Measurements from ENCODE around the gene AFDN. TPM values are rescaled to one million over a fixed set of nuclear protein-coding genes. Genes with fewer than 3 reads are reported as not detected.
A peak's percentile ranks its signal among the peaks of the same experiment; 100 is the strongest.

The AFDN gene, protein sequence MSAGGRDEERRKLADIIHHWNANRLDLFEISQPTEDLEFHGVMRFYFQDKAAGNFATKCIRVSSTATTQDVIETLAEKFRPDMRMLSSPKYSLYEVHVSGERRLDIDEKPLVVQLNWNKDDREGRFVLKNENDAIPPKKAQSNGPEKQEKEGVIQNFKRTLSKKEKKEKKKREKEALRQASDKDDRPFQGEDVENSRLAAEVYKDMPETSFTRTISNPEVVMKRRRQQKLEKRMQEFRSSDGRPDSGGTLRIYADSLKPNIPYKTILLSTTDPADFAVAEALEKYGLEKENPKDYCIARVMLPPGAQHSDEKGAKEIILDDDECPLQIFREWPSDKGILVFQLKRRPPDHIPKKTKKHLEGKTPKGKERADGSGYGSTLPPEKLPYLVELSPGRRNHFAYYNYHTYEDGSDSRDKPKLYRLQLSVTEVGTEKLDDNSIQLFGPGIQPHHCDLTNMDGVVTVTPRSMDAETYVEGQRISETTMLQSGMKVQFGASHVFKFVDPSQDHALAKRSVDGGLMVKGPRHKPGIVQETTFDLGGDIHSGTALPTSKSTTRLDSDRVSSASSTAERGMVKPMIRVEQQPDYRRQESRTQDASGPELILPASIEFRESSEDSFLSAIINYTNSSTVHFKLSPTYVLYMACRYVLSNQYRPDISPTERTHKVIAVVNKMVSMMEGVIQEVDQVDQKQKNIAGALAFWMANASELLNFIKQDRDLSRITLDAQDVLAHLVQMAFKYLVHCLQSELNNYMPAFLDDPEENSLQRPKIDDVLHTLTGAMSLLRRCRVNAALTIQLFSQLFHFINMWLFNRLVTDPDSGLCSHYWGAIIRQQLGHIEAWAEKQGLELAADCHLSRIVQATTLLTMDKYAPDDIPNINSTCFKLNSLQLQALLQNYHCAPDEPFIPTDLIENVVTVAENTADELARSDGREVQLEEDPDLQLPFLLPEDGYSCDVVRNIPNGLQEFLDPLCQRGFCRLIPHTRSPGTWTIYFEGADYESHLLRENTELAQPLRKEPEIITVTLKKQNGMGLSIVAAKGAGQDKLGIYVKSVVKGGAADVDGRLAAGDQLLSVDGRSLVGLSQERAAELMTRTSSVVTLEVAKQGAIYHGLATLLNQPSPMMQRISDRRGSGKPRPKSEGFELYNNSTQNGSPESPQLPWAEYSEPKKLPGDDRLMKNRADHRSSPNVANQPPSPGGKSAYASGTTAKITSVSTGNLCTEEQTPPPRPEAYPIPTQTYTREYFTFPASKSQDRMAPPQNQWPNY (N-terminal part only)
- 98.2 and 124 TPM in 2 replicates for total RNA-seq

DNA sequence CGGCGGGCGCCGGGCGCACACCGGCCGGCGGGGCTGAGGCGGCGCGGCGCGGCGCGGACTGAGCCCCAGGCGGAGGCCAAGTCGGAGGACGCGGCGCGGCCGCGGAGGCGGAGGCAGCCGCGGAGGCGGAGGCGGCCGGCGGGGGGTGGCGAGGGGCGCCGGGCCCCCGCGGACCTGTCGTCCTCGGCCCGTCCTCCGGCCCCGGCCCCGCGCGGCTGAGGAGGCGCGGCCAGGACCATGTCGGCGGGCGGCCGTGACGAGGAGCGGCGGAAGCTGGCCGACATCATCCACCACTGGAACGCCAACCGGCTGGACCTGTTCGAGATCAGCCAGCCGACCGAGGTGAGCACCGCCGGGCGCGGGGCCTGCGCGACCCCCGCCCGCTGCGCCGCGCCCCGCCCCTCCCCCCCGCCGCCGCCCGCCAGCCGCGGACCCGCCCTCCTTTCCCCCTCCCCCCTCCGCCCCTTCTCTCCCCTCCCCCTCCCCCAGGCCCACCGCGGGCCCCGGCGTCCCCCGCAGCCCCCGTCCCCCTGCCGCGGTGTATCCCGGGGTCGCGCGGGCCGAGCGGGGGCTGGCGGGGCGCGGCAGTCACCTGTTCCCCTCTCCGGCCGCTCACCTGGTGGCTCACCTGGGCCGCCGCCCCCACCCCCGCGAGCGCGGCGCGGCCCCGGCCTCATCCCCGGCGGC lies at the start of gene AFDN:
Gene AFDN, plus strand, starts transcription at position 16 of the 687 bp plus-strand sequence. Its CDS starts 222 bp downstream, at position 238.
- peak in 1 of 2 donors; percentile 33 for DNase-seq (ENCODE audit: low read depth in 2 of 2)

DNA sequence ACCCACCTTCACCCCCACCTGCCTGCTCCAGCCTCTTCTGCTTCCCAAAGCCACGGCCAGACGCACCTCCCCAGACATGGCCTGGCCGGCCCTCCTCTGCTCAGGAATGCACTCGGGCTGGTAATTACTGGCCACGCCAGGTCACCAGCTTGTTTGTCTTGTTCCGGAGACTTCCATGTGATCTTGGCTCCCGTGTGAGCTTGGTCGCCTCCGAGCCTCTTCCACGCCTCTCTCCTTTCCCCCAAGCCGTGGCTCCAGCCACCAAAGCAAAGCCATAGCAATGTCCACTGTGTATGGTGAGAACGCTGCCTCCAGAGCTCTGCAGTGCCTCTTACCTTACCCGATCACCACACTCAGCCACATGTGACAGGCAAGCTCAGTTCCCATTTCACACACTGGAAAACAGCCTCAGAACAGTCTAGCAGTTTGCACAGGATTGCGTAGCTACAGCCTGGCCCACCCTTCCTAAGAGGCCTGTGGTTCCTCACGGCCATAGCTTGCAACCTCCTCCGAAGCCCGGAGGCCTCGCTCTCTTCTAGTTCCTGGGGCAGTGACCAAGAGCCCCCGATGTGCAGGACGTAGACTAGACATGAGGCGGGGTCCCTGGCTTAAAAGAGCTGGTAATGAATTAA lies 48.1 kb upstream of the AFDN start:
- no peak for DNase-seq (ENCODE audit: low read depth in 2 of 2)

- no peak for DNase-seq (ENCODE audit: low read depth in 2 of 2)
Measured at GRCh38 chr6:167779129-167779992, 47.4 kb upstream of the AFDN start.

GRCh38 chr6:167779993-167780655 lies 46.6 kb upstream of the AFDN start:
- no peak for DNase-seq (ENCODE audit: low read depth in 2 of 2)

- DNase-seq (ENCODE audit: low read depth in 2 of 2): no peak
Measured at GRCh38 chr6:167781066-167781767, 45.5 kb upstream of the AFDN start.

DNA sequence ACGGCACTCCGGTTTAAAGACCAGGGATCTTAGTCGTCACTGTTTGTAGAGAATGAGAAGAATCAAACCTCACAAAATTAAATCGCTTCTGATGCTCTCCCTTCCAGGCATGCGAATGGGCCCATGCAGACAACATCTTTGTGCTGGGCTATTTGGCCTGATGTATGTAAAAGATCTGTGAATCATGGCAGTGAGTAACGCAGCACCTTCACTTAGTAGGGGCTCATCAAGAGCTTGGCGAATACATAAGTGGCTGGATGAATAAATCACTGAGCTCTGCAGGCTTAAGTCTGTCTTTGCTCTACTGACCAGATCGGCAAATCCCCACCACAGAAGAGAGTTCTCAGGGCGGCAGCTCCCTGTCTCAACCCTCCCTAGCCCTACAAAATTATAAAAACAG lies 44.8 kb upstream of the AFDN start:
- no peak for DNase-seq (ENCODE audit: low read depth in 2 of 2)

DNA sequence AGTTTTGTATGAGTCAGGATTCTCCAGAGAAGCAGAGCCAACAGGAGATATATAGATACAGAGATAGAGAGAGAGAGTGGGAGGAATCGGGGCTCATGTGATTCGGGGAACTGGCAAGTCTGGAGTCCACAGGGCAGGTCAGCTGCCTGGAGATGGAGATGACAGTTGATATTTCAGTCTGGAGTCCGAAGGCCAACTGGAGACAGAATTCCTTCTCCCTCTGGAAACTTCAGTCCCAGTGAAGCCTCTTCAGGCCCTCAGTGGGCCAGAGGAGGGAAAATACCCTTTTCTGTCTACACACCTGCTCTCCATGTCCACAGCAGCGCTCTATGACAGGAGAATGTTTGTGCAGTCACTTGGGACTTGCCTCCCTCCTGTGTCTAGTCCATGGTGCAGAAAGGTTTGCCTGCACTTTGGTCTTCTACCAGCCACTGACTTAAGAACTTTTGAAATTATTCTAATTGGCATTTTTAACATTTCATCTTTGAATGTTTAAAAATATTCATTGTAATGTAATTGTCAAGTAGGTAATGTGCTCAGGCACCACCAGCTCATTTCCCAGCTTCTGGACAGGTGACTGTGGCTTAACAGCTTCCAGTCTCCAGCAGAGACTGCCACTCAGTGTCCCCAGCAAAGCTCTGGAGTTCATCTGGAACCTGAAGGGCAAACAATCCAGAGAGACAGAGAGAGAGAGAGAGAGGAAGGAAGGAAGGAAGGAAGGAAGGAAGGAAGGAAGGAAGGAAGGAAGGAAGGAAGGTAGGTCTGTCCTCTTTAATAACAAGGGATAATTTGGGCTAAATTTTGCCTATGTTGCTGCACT lies 43.8 kb upstream of the AFDN start:
- DNase-seq (ENCODE audit: low read depth in 2 of 2): no peak

- DNase-seq (ENCODE audit: low read depth in 2 of 2): no peak
Measured at GRCh38 chr6:167786853-167787675, 39.6 kb upstream of the AFDN start.

DNA sequence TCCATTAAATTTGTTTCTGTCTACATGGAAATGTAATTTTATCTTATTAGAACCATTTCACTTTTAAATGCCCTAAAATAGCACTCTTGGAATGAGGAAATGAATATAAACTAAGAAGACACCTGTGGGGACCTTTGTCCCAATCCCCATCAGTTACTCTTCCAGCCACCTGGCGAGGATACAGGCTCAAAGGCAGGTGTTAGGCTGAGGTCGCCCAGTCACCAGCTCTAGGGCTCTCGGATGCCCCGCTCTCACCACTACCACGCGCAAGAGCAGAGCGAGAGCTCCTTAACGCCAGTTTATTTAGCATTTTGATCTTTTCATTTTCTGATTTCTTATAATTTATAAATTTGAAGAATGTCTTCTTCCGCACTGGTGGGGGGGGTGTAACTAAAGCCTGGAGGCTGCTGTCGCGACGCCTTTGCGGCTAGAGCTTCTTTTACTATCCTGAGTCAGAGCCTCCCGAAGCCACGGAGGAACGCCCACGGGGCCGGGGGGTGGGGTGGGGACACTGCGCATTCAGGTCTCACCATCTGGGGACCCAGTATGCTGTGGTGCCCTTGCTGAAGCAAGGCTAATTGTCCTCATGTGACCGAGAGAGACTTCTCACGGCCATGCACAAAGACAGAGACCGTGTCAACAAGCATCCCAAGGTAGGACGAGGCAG lies 38.7 kb upstream of the AFDN start:
- no peak for DNase-seq (ENCODE audit: low read depth in 2 of 2)

- DNase-seq (ENCODE audit: low read depth in 2 of 2): no peak
Measured at GRCh38 chr6:167788563-167788903, 38.2 kb upstream of the AFDN start.

GRCh38 chr6:167789358-167789757 lies 37.4 kb upstream of the AFDN start:
- DNase-seq (ENCODE audit: low read depth in 2 of 2): no peak

- DNase-seq (ENCODE audit: low read depth in 2 of 2): peak; percentile 31 to 83
Measured at GRCh38 chr6:167791091-167791779, 35.5 kb upstream of the AFDN start.

- no peak for DNase-seq (ENCODE audit: low read depth in 2 of 2)
Measured at GRCh38 chr6:167791780-167792478, 34.8 kb upstream of the AFDN start.

- DNase-seq (ENCODE audit: low read depth in 2 of 2): peak; percentile 81 to 94
Measured at GRCh38 chr6:167793421-167793820, 33.3 kb upstream of the AFDN start.
